Ectodermal cell (in vitro differentiated cells): Measurements from ENCODE around the gene SLC24A3.
"Not testable (repeated sequence)": the region's sequence is repeated elsewhere in the genome, so short reads cannot be mapped to it uniquely, and the experiment has no call there.

Experiments used
- H3K27ac ChIP-seq: 2 replicates; pipeline ENCODE4 v1.7.0; 2013; ENCODE audit warnings: mild to moderate bottlenecking, low read depth, low read length; ENCODE audit not compliant: insufficient read depth, poor library complexity, severe bottlenecking
- H3K27me3 ChIP-seq: 2 replicates; pipeline ENCODE4 v1.7.0; 2013; ENCODE audit warnings: mild to moderate bottlenecking, low read length; ENCODE audit not compliant: insufficient read depth, control insufficient read depth, poor library complexity, severe bottlenecking
- H3K36me3 ChIP-seq: one replicate; pipeline ENCODE4 v1.7.0; 2013; ENCODE audit warnings: low read length; ENCODE audit not compliant: control insufficient read depth, insufficient read depth
- H3K4me1 ChIP-seq: one replicate; pipeline ENCODE4 v1.7.0; 2013; ENCODE audit warnings: low read length; ENCODE audit not compliant: control insufficient read depth, insufficient read depth
- H3K4me3 ChIP-seq: 2 replicates; pipeline ENCODE4 v1.7.0; 2013; ENCODE audit warnings: low read depth, low read length, control low read depth; ENCODE audit not compliant: insufficient read depth
- H3K9me3 ChIP-seq: 2 replicates; pipeline ENCODE4 v1.7.0; 2013; ENCODE audit warnings: mild to moderate bottlenecking, low read length, moderate library complexity; ENCODE audit not compliant: control insufficient read depth
- WGBS, 2 experiments: methylation state at CpG; one replicate each; pipeline ENCODE4 v1.1.7; 2013; ENCODE audit warnings: missing lambda C conversion rate in 2 of 2; 5-methylcytosine and 5-hydroxymethylcytosine counted together

The SLC24A3 gene

GRCh38 chr20:19662637-19662995 is 450.2 kb downstream of the SLC24A3 start:
- no peaks in the 10 kb centered on the region for H3K4me1 ChIP-seq
- no peak overlapping the region for H3K27ac ChIP-seq
- no peak overlapping the region for H3K4me3 ChIP-seq
- H3K27me3 ChIP-seq = no peaks in the 10 kb centered on the region
- 65 to 82% methylated on average over 7 to 9 of the region's 9 CpGs for WGBS, 2 experiments
- no peaks in the 10 kb centered on the region for H3K9me3 ChIP-seq
- H3K36me3 ChIP-seq = no peaks in the 10 kb centered on the region

DNA sequence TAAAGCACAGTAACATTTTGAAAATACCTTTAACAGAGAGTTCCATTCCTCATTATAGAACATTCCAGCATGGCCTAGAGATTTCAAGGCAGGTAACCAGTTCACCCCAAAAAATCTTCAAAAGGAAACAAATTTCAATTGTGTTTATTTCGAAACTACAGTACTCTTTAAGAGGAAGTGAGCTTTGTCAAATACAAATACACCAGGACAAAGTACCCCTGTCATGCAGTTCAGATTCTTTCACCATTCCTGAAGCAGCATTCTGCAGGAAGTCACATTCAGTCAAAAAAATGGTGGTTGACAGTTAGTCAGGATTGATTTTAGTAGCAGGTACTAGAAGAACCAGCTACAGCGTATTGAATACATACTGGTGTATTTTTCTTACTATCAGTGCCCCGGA is 456.0 kb downstream of the SLC24A3 start:
- Histone ChIP-seq H3K9me3 (no peaks in the 10 kb centered on the region), H3K36me3 (no peaks in the 10 kb centered on the region), H3K27me3 (no peaks in the 10 kb centered on the region), H3K4me1 (no peaks in the 10 kb centered on the region), H3K4me3 (no peak overlapping the region), H3K27ac (no peak overlapping the region)
- 95 to 100% methylated on average over 3 of the region's 3 CpGs for WGBS, 2 experiments

DNA sequence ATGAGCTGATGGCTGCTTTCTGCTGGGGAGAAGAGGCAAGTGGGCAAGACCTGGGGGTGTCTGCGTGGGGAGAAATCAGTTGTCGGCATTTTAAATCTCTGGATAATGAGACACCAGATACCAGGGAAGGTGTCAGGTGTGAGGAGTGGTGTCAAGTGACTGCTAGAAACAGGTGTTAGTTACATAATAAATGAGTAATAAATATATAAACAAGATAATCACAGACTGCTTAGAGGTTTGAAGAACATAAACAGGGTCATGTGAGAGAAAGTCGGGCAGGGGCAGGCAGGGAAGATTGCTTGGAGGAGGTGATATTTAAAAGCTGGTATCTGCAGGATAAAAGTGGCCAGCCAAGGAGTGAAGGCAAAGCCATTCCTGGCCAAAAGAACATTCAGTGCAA is 458.4 kb downstream of the SLC24A3 start:
- Histone ChIP-seq H3K4me1 (no peaks in the 10 kb centered on the region), H3K27me3 (no peaks in the 10 kb centered on the region), H3K4me3 (no peak overlapping the region), H3K27ac (no peak overlapping the region), H3K36me3 (no peaks in the 10 kb centered on the region), H3K9me3 (no peaks in the 10 kb centered on the region)
- WGBS, 2 experiments = 95% methylated on average over 3 of the region's 3 CpGs

DNA sequence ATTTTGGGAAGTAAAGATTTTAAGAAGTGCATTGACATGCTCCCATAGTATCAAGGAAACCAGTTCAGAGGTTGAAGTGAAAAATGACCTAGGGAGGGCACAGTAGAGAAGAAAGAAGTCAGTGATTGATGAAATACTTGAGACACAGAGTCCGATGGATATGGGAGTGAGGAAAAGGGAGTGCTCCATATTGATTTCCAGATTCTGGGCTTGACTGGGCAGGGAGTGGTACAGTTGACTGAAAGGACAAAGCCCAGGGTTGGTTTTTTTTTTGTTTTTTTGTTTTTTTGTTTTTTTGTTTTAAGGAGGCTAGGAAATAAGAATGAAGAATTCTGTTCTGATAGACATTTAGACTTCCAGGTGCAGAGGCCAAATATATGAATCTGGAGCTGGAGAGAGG is 458.9 kb downstream of the SLC24A3 start:
- H3K4me3 ChIP-seq = no peak overlapping the region
- WGBS, 2 experiments = 92 to 96% methylated on average over 1 of the region's 1 CpG
- H3K27ac ChIP-seq = no peak overlapping the region
- no peaks in the 10 kb centered on the region for H3K4me1 ChIP-seq
- H3K9me3 ChIP-seq = no peaks in the 10 kb centered on the region
- no peaks in the 10 kb centered on the region for H3K36me3 ChIP-seq
- H3K27me3 ChIP-seq = no peaks in the 10 kb centered on the region

- Histone ChIP-seq H3K4me3 (no peak overlapping the region), H3K36me3 (no peaks in the 10 kb centered on the region), H3K27ac (no peak overlapping the region), H3K9me3 (no peaks in the 10 kb centered on the region), H3K4me1 (no peaks in the 10 kb centered on the region), H3K27me3 (no peaks in the 10 kb centered on the region)
- 90 to 97% methylated on average over 5 of the region's 5 CpGs for WGBS, 2 experiments
Observed at GRCh38 chr20:19672498-19672897, 460.1 kb downstream of the SLC24A3 start.

GRCh38 chr20:19673575-19673974 is 461.1 kb downstream of the SLC24A3 start:
- no peaks in the 10 kb centered on the region for H3K4me1 ChIP-seq
- no peaks in the 10 kb centered on the region for H3K27me3 ChIP-seq
- no peak overlapping the region for H3K4me3 ChIP-seq
- no peaks in the 10 kb centered on the region for H3K9me3 ChIP-seq
- H3K36me3 ChIP-seq = no peaks in the 10 kb centered on the region
- H3K27ac ChIP-seq = no peak overlapping the region

- Histone ChIP-seq H3K27me3 (no peaks in the 10 kb centered on the region), H3K9me3 (no peaks in the 10 kb centered on the region), H3K4me1 (no peaks in the 10 kb centered on the region), H3K36me3 (no peaks in the 10 kb centered on the region), H3K27ac (no peak overlapping the region), H3K4me3 (no peak overlapping the region)
- WGBS, 2 experiments = 94 to 99% methylated on average over 4 of the region's 4 CpGs
Observed at GRCh38 chr20:19676202-19676601, 463.8 kb downstream of the SLC24A3 start.

DNA sequence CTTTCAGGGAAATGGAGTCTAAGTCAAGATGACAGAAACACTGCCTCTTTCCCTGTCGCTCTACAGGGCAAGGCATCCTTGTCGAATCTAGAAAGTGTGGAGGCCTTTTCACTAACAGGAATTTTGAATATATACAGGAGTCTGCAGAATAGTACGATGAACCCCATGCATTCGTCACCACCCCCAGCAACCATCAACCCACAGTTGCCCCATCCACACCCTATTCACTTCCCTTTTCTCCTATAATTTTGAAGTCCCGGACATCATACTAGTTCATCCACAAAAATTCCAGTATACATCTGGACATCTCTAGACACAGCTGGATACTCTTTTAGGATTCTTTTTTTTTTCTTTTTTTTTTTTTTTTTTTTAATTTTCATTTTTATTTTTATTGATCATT is 464.9 kb downstream of the SLC24A3 start:
- Histone ChIP-seq H3K4me3 (no peak overlapping the region), H3K27ac (no peak overlapping the region), H3K4me1 (no peaks in the 10 kb centered on the region), H3K36me3 (no peaks in the 10 kb centered on the region), H3K27me3 (no peaks in the 10 kb centered on the region), H3K9me3 (no peaks in the 10 kb centered on the region)
- 91% methylated on average over 5 of the region's 5 CpGs for whole genome bisulfite sequencing, 2 experiments

DNA sequence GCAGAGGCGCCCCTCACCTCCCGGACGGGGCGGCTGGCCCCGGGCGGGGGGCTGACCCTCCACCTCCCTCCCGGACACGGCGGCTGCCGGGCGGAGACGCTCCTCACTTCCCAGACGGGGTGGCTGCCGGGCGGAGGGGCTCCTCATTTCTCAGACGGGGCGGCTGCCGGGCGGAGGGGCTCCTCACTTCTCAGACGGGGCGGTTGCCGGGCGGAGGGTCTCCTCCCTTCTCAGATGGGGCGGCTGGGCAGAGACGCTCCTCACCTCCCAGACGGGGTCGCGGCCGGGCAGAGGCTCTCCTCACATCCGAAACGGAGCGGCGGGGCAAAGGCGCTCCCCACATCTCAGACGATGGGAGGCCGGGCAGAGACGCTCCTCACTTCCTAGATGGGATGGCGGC is 466.1 kb downstream of the SLC24A3 start:
- not testable (repeated sequence) for H3K4me1 ChIP-seq, H3K9me3 ChIP-seq, H3K36me3 ChIP-seq, H3K4me3 ChIP-seq, H3K27me3 ChIP-seq, H3K27ac ChIP-seq
- 94 to 95% methylated on average over 36 to 38 of the region's 38 CpGs for WGBS, 2 experiments

GRCh38 chr20:19679900-19680495 is 467.6 kb downstream of the SLC24A3 start:
- no peak overlapping the region for H3K27ac ChIP-seq
- H3K36me3 ChIP-seq = no peaks in the 10 kb centered on the region
- H3K4me3 ChIP-seq = no peak overlapping the region
- H3K27me3 ChIP-seq = no peaks in the 10 kb centered on the region
- no peaks in the 10 kb centered on the region for H3K9me3 ChIP-seq
- 90 to 92% methylated on average over 5 of the region's 5 CpGs for WGBS, 2 experiments
- H3K4me1 ChIP-seq = no peaks in the 10 kb centered on the region

DNA sequence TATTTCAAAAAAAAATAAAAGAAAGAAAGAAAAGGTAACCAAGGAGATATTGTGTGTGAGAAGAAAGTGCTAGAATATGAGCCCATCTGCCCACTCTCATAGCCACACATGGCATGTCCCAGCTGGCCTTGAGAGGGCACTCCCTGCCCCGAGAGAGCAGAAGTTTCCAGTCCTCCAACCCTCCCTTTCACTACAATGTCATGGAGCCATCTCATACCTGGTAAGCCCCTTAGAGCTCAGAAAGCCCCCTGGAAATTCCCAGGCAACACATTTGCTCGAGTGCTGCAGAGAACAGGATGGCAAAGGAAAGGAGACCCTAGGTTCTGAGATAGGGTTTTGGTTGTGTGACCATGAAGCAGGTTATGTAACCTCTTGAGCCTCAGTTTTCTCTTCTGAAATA is 469.8 kb downstream of the SLC24A3 start:
- Histone ChIP-seq H3K27ac (no peak overlapping the region), H3K4me3 (no peak overlapping the region), H3K4me1 (no peaks in the 10 kb centered on the region), H3K27me3 (no peaks in the 10 kb centered on the region), H3K36me3 (no peaks in the 10 kb centered on the region), H3K9me3 (no peaks in the 10 kb centered on the region)
- WGBS, 2 experiments = 85 to 93% methylated on average over 2 of the region's 2 CpGs
